ENCODE measurements around the gene SNHG17.

- TF ChIP-seq CTCF (IDR thresholded peaks at IDR 0.05) (no peak), EZH2 (IDR thresholded peaks at IDR 0.05) (no peak)
Observed at GRCh38 chr20:38420388-38421085, 14.6 kb downstream of the SNHG17 start.

All from neural progenitor cell (in vitro differentiated cells).